ENCODE measurements around the gene XKRX.
A peak's percentile ranks its signal among the peaks of the same experiment; 100 is the strongest.

Gene XKRX

DNA sequence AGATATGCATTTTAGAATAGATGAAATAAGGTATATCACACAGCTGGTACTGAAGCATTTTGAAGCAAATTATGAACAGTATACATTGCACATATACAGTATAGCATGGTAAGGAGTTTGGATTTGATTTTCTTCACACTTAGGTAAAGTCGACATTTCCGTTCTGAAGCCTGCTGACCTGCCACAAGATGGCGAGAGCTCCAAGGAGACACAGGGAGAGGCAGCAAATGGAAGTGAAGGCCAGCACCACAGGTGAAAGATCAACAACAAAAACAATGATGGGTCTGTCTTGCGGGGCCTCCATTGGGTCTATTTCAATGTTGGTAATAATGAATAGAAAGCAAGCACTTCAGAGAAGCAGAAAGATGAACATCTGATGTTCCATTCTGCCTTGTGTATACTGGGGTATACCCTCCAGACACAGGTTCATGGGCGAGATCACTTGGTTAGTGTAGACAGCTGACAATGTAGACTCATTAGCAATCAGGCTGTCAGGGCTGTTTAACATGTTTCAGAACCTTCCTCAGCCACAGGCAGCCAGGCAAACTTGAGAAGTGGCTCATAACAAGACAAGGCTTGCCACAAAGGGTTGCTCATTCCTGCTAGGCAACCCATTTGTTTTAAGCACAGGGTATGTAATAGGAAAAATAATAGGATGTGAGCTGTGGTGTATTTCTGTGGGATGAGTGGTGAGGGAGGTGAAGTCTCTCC, 33.2 kb downstream of the XKRX start:
- peak; percentile 48 for DNase-seq (ENCODE audit: low spot score)

DNA sequence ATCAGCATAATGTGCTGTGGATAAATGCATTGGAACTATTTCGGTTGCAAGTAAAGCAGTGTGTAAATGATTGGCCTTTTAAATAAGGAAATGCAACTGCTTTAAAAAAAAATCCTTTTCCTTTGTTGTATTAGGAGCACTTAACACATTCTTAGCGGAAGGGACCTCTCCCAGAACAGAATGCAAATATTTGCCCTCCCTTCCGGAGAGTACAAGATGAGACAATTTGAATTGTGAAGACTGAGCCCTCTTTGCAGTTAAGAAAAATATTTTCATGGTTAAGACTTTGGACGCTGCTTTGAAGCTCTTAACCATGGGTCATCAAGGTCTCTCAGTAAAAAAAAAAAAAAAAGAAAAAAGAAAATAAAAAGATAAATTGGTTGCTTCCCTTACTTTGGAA, 45.1 kb downstream of the XKRX start:
- no peak for DNase-seq (ENCODE audit: low spot score)

DNA sequence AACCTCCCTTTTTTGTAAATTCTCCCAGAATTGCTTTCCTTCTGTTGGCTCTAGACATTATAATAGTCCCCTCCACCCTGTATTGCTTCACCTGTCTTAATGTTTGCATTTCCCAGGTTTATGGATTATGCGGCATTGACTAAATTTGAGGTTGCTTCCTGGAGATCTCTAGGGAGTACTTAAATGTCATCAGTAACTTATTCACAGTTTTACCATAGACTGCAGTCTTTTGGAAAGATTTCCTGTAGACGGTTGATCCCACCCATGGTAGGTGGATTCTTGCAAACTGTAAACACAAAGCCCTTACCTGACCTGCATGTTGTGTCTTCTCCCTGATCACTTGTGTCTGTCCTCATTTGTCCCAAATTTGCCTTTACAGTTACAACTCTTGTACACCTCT, 48.3 kb downstream of the XKRX start:
- DNase-seq (ENCODE audit: low spot score), result no peak

DNA sequence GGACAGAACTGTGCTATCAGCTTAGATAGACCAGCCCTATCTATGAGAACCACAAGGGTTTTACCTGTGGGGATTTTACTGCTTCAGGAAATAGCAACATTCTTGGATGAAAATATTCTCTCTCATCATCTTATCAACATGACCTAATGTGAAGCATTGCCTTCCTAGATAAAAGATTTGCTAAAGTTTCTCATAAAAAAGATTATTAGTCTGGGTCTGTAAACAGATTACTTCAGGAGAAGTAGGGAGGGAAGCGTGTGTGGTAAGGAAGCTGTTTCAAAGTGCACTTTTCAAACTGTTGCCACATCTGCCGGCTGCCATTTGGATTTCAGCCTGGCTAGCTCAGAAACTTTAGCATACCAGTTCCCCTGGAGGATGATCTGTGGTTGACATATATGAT, 54.4 kb downstream of the XKRX start, which contains the start of gene NOX1:
TSS of gene NOX1 (minus strand) at position 35 of the 400 bp plus-strand sequence. CDS start 220 bp downstream, outside the sequence.
- no peak for DNase-seq (ENCODE audit: low spot score)

DNA sequence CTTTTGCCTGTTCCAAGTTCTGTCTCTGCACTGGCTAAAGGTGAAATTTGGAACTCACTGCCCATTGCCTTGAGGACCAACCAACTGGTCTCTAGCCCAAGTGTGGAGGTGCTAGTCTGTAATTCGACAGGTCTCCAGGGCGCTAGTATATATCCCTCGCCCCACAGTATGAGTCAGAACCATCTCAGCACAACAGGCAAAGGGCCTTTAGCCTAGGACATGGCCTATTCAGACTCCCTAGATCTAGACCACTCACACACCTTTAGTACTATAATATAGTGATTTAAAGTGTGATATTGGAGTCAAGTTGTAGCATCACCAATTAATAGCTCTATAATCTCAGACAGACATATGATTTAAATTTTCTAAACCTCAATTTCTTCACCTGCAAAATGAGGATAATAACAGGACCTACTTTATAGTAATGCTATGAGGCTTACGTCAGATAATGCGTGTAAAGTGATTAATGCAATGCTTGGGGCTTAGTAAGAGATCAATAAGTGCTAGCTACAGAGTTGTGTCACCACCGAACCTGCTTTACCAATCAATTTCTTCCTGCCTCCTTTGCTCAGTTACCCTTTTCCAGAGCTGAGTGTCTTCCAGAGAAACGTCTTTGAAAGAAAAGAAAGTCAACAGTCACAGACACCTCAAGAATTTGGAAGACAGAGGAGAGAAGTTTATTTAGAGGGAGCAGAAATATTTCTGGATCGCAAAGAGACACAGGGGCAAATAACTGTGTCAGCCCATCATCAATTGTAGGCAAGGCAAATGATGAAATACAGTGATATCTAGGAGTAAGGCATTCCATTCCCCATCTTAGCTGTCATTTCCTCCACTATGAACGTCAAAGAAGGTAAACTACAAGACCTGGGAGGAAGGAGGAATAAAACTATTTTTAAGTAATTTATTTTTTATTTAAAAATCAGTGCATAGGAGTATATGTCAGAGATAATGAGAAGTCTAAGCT, 56.8 kb downstream of the XKRX start:
- no peak for DNase-seq (ENCODE audit: low spot score)

DNA sequence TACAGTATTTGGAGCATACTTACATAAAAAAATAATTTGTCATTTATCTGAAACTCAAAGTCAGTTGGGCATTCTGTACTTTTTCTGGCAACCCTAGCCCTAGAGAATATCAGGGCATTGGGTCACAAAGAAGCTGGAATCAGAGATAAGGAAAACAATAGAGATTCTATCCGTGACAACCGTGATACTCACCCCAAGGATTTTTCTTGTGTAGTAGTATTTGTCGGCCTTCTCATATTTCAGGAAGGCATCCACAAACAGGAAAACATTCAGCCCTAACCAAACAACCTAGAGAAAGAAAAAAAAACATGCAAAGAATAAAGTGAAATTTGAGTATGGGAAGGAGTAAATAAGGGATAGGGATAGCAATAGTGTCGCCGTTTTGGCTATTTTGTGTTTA, 58.2 kb downstream of the XKRX start:
- no peak for DNase-seq (ENCODE audit: low spot score)

DNA sequence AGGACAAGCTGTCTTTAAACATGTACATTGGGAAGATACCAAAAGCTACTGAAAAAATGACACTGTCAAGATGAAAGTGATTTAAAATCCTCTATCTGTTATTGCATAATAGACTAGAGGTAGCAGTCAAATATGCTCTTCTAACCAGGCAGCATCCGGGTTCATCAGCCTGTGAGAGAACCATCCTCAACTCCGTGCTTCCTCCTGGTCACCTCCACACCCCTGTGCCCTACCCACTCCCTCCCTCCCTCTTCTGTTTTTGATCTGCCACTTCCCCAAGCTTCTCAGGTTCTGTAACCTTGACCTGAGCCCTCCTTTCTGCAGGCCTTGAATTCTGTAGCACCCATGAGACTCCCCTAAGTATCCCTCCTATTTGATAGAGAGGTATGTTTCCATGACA, 60.4 kb downstream of the XKRX start:
- no peak for DNase-seq (ENCODE audit: low spot score)

DNA sequence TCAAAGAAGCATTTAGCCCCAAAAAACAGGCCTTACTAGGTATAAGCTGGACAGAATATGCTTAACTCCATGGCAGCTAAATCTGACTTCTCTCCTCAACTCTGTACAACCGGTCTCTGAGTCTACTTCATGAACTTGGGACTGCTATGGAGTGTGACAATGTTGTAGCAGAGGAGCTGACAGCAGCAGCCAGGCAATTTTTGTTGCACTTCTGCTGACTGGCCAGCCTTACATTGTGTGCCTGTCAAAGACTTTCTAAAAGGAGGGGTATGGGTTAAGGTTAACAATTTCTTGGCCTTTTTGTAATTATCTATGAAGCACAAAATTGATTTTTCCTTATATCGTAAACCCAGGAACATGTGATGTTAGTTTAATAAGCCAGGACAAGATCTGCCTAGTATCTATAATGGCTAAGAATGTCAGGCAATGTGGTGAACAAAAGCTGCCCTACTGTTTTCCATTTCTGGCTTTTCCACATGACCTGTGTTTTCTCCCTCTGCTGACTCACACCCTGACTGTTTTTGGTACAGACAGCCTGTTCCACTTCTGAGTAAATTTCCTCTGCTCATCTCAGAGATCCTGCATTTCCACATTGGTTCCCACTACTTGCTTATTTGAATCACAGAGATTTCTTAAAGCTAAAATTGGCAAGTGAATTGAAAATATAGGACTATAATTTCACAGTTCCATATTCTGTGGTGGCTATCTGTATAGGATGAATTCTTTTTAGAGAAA, 63.9 kb downstream of the XKRX start:
- DNase-seq (ENCODE audit: low spot score), result no peak

Data from SK-N-DZ (cell line).